ENCODE measurements around the gene DBN1. TPM values are rescaled to one million over a fixed set of nuclear protein-coding genes. Genes with fewer than 3 reads are reported as not detected.

DBN1 gene
- total and polyA plus RNA-seq, 2 experiments from 2014 or later = 106 to 290 TPM

DNA sequence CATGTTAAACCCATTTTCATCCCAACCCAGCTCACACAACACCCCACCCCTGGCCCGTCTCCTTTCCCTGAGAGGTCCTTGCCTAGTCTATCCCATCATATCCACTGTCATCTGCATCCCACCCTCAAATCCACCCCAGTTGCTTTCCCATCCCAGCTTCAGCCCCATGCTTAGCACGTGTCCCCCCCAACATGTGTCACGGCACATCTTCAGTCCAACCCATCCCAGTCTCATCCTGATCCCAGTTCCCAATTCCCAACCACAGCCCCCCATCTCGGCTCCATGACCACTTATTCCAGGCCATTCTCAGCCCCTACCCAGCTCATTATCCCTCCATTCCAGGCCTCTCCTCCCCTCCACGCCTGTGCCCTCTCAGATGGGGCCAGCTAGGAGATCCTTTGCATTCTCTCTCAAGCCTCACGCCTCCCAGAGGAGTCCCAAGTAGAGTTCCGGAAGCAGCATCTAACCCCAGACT lies 605 bp upstream of the DBN1 start (continued):
- TF ChIP-seq, protein P1, sequence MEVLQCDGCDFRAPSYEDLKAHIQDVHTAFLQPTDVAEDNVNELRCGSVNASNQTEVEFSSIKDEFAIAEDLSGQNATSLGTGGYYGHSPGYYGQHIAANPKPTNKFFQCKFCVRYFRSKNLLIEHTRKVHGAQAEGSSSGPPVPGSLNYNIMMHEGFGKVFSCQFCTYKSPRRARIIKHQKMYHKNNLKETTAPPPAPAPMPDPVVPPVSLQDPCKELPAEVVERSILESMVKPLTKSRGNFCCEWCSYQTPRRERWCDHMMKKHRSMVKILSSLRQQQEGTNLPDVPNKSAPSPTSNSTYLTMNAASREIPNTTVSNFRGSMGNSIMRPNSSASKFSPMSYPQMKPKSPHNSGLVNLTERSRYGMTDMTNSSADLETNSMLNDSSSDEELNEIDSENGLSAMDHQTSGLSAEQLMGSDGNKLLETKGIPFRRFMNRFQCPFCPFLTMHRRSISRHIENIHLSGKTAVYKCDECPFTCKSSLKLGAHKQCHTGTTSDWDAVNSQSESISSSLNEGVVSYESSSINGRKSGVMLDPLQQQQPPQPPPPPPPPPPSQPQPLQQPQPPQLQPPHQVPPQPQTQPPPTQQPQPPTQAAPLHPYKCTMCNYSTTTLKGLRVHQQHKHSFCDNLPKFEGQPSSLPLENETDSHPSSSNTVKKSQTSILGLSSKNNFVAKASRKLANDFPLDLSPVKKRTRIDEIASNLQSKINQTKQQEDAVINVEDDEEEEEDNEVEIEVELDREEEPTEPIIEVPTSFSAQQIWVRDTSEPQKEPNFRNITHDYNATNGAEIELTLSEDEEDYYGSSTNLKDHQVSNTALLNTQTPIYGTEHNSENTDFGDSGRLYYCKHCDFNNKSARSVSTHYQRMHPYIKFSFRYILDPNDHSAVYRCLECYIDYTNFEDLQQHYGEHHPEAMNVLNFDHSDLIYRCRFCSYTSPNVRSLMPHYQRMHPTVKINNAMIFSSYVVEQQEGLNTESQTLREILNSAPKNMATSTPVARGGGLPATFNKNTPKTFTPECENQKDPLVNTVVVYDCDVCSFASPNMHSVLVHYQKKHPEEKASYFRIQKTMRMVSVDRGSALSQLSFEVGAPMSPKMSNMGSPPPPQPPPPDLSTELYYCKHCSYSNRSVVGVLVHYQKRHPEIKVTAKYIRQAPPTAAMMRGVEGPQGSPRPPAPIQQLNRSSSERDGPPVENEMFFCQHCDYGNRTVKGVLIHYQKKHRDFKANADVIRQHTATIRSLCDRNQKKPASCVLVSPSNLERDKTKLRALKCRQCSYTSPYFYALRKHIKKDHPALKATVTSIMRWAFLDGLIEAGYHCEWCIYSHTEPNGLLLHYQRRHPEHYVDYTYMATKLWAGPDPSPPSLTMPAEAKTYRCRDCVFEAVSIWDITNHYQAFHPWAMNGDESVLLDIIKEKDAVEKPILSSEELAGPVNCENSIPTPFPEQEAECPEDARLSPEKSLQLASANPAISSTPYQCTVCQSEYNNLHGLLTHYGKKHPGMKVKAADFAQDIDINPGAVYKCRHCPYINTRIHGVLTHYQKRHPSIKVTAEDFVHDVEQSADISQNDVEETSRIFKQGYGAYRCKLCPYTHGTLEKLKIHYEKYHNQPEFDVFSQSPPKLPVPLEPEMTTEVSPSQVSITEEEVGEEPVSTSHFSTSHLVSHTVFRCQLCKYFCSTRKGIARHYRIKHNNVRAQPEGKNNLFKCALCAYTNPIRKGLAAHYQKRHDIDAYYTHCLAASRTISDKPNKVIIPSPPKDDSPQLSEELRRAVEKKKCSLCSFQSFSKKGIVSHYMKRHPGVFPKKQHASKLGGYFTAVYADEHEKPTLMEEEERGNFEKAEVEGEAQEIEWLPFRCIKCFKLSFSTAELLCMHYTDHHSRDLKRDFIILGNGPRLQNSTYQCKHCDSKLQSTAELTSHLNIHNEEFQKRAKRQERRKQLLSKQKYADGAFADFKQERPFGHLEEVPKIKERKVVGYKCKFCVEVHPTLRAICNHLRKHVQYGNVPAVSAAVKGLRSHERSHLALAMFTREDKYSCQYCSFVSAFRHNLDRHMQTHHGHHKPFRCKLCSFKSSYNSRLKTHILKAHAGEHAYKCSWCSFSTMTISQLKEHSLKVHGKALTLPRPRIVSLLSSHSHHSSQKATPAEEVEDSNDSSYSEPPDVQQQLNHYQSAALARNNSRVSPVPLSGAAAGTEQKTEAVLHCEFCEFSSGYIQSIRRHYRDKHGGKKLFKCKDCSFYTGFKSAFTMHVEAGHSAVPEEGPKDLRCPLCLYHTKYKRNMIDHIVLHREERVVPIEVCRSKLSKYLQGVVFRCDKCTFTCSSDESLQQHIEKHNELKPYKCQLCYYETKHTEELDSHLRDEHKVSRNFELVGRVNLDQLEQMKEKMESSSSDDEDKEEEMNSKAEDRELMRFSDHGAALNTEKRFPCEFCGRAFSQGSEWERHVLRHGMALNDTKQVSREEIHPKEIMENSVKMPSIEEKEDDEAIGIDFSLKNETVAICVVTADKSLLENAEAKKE (CRISPR knock-in tag; IDR thresholded peaks at IDR 0.05) = no peak

DNA sequence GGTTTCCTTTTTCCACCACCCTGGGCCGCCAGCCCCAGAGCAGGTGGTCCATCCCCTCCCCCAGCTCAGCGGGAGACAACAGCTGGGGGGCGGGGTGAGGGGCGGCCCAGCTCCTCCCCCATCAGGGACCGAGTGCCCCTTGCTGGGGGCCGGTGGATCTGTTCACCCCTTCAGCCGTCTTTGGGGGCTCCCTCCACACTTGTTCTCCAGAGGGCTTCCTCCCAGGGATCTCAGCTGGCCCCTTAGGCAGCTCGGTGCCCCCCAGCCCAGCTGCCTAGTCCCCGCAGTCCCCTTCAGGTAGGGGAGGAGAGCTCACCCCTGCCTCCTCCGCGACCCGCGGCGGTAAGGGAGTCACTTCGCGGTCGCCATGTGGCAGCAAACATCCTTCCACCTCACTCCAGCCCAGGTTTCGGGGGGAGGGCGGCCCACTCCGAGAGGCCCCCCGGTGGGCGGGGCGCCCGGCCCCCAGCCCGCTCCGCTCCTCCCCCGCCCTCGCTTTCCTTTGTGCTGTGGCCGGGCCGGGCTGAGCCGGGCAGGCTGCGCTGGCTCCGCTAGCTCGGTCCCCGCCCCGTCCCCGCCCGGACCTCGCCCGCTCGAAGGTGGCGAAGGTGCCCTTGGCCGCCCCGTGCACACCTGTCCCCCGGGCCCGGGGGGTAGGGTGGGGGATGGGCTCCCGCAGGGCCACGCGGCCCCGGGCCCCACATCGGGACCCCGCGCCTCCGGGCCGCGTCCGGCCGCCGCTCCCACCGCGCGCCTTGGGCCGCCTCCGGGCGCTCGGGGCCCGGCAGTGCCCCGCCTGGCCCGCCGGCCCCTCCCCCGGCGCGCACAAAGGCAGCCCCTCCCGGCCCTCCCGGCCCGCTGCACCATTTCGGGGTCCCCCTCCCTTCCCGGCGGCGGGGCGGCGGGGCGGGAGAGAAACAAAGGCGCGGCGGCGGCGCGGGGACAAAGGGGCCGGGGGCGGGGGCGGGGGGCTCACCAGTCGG lies 683 bp downstream of the DBN1 start:
- Mint-ChIP-seq H3K36me3 (ENCODE audit: low read depth) (peaks cover 43% of the 10 kb centered on the region), H3K27me3 (ENCODE audit: insufficient read depth, low read depth, poor library complexity) (peaks cover 30% of the 10 kb centered on the region), H3K4me1 (peaks cover 59% of the 10 kb centered on the region), H3K27ac (peak overlapping the region; percentile 92), H3K9me3 (no peaks in the 10 kb centered on the region), H3K4me3 (peak overlapping the region; percentile 83)
- H4K20me1 ChIP-seq (replicated peaks; ENCODE audit: insufficient read depth) = peaks cover 37% of the 10 kb centered on the region
- H3K36me3 ChIP-seq (ENCODE audit: insufficient read depth) = peaks cover 15% of the 10 kb centered on the region; the same call in 1 of the 2 replicates
- no peak overlapping the region for H2AFZ ChIP-seq
- H3K4me1 ChIP-seq (ENCODE audit: insufficient read depth) = peaks cover 54% of the 10 kb centered on the region
- DNase-seq (ENCODE audit: low spot score) = peak; percentile 62
- peak overlapping the region; percentile 55; the same call in 1 of the 2 replicates for H3K27ac ChIP-seq (ENCODE audit: low read depth)
- H3F3A ChIP-seq (replicated peaks; ENCODE audit: low read depth) = peaks cover 35% of the 10 kb centered on the region
- peak overlapping the region; percentile 97 for H3K4me3 ChIP-seq
- H3K4me2 ChIP-seq = peak overlapping the region; percentile 92
- TF ChIP-seq NANOG (IDR thresholded peaks at IDR 0.05; ENCODE audit: borderline replicate concordance) (no peak), POLR2AphosphoS5 (IDR thresholded peaks at IDR 0.05; ENCODE audit: low read depth) (peak; percentile 49)
- TF ChIP-seq, protein P1 (CRISPR knock-in tag; IDR thresholded peaks at IDR 0.05) = no peak
- TF ChIP-seq, protein P2, sequence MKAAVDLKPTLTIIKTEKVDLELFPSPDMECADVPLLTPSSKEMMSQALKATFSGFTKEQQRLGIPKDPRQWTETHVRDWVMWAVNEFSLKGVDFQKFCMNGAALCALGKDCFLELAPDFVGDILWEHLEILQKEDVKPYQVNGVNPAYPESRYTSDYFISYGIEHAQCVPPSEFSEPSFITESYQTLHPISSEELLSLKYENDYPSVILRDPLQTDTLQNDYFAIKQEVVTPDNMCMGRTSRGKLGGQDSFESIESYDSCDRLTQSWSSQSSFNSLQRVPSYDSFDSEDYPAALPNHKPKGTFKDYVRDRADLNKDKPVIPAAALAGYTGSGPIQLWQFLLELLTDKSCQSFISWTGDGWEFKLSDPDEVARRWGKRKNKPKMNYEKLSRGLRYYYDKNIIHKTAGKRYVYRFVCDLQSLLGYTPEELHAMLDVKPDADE (IDR thresholded peaks at IDR 0.05) = no peak
- H3K27me3 ChIP-seq (ENCODE audit: insufficient read depth) = no peaks in the 10 kb centered on the region
- H3K79me2 ChIP-seq (replicated peaks; ENCODE audit: insufficient read depth) = peaks cover 50% of the 10 kb centered on the region
- H3K9me2 ChIP-seq (ENCODE audit: insufficient read depth) = no peaks in the 10 kb centered on the region
- peak; percentile 8 for ATAC-seq
